ENCODE results near the gene SLC38A9. TPM values are rescaled to one million over a fixed set of nuclear protein-coding genes. Genes with fewer than 3 reads are reported as not detected.

The SLC38A9 gene
- total and polyA plus RNA-seq, 5 donors: 3.2 to 10.5 (median 7.9) TPM

DNA sequence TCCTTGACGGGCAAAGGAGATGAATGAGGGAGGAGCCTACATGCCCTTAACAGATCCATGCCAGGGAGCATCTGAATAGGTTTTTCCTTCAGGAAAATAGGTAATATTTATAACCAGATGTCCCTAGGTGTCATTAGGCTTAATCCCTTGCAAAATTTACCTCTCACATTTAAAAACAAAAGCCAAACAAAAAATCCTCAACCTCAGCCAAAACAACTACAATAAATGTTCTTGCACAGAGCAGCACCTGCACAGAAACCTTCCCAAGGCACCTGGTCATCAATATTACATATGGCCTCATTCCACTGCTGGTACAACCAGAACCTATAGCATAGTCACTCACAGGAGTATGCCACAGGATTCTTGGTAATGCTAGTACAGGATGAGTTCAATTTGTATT, 30.1 kb downstream of the SLC38A9 start:
- Histone ChIP-seq H3K27ac (ENCODE audit: low read length) (no peak overlapping the region), H3K27me3 (ENCODE audit: control insufficient read depth, insufficient read depth) (no peaks in the 10 kb centered on the region), H3K4me3 (ENCODE audit: low read length) (no peak overlapping the region), H3K9me3 (ENCODE audit: control insufficient read depth, low read length) (no peaks in the 10 kb centered on the region), H3K4me1 (ENCODE audit: control insufficient read depth, insufficient read depth, low read length) (peaks cover 4% of the 10 kb centered on the region)
- WGBS: 90% methylated on average over 1 of the region's 1 CpG
- DNase-seq (no peak), ATAC-seq (no peak)
- intact Hi-C loops (cut with DNase I): loop anchor here in 1 of 4 donors (10.0 kb wide), 2 partner anchors 57 to 157 kb away; no protein-coding TSS in a partner anchor

DNA sequence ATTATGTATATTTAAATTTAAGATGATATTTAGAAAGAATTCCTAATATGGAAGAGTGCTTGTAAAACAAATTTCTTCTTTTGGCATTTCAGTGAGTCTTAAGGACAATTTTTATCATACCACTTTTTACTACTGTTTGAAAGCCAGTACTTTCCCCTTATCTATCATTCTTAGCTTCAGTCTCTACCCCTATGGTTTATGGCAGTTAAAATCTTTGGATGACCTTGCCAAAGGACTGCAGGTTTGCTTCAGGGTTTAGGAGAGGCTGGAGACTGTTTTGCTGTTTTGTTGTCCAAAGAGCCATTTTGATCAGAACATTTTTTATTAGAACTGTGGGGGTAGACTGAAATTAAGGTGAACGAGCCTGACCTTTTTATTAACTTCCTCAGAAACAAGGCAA, 30.8 kb downstream of the SLC38A9 start:
- no peaks in the 10 kb centered on the region for H3K27me3 ChIP-seq (ENCODE audit: control insufficient read depth, insufficient read depth)
- 86% methylated on average over 1 of the region's 1 CpG for WGBS
- no peak overlapping the region for H3K27ac ChIP-seq (ENCODE audit: low read length)
- no peak overlapping the region for H3K4me3 ChIP-seq (ENCODE audit: low read length)
- no peaks in the 10 kb centered on the region for H3K9me3 ChIP-seq (ENCODE audit: control insufficient read depth, low read length)
- ATAC-seq: no peak
- H3K4me1 ChIP-seq (ENCODE audit: control insufficient read depth, insufficient read depth, low read length): peaks cover 4% of the 10 kb centered on the region
- no peak for DNase-seq
- intact Hi-C loops (cut with DNase I): loop anchor here in 1 of 4 donors (10.0 kb wide), 2 partner anchors 56 to 156 kb away; no protein-coding TSS in a partner anchor

DNA sequence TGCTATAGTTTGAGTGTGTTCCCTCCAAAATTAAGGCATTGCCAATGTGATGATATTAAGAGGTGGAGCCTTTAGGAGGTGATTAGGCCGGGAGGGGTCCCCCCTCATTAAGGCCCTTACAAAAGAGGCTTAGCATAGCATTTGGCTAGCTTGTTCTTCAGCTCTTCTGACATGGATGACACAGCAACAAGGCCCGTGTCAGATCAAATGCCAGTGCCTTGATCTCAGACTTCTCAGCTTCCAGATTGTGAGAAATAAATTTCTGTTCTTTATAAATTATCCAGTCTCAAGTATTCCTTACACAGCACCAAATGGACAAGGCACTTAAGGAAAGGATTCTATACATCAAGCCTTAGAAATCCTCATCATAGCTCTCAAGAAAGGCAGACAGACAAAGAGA, 31.8 kb downstream of the SLC38A9 start:
- peak; percentile 49 to 66 for ATAC-seq

DNA sequence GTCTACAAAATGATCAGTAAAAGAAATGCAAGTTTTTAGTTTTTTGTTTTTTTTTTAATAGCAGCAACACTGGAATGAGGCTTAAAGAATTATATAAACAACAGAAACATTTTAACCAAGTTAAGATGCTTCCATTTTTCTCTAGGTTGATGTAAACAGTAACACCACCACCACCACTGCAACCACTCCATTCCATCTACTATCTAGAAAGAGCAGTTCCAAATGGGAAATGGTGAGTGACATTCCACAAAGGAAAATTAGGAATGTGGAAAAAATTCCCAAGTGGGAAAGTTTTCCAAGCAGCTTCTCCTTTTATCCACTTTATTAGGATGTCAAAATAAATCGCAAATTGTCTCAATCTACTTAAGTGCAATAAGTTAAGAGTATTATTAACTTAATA, 32.6 kb downstream of the SLC38A9 start:
- H3K27ac ChIP-seq (ENCODE audit: low read length): no peak overlapping the region
- H3K4me3 ChIP-seq (ENCODE audit: low read length): no peak overlapping the region
- no peaks in the 10 kb centered on the region for H3K27me3 ChIP-seq (ENCODE audit: control insufficient read depth, insufficient read depth)
- H3K9me3 ChIP-seq (ENCODE audit: control insufficient read depth, low read length): no peaks in the 10 kb centered on the region
- DNase-seq (no peak), ATAC-seq (no peak)
- peaks cover 4% of the 10 kb centered on the region for H3K4me1 ChIP-seq (ENCODE audit: control insufficient read depth, insufficient read depth, low read length)
- intact Hi-C loops (cut with DNase I): no loop called here
- WGBS: 37% methylated on average over 1 of the region's 1 CpG

More for the DNA sequence above, 31.8 kb downstream of the SLC38A9 start:
- intact Hi-C loops (cut with DNase I): loop anchor here in 1 of 4 donors (10.0 kb wide), 2 partner anchors 56 to 156 kb away; no protein-coding TSS in a partner anchor
- Histone ChIP-seq H3K27ac (ENCODE audit: low read length) (no peak overlapping the region), H3K9me3 (ENCODE audit: control insufficient read depth, low read length) (no peaks in the 10 kb centered on the region), H3K27me3 (ENCODE audit: control insufficient read depth, insufficient read depth) (no peaks in the 10 kb centered on the region), H3K4me3 (ENCODE audit: low read length) (no peak overlapping the region), H3K4me1 (ENCODE audit: control insufficient read depth, insufficient read depth, low read length) (peaks cover 4% of the 10 kb centered on the region)
- 45% methylated on average over 2 of the region's 2 CpGs for WGBS
- no peak for DNase-seq

DNA sequence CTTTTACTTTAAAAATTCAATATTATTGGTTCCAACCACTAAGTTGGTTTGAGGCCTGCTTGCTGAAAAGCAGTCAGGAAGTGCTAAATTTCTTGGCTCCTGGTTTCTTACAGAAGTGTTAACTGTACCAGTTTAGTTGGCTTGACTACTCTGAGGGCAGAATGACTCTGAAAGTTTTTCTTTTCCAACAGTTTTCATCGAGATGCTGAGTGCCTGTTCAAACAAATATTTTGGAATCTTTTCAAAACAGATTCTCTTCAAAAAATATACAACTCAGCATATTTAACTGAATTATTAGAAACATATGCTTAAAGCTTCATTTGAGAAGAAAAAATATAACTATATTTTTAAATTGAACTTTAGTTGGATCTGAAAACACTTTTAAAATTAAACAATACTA, 37.0 kb downstream of the SLC38A9 start:
- peak in 1 of 2 donors; percentile 53 for ATAC-seq
- 20% methylated on average over 1 of the region's 1 CpG for WGBS
- intact Hi-C loops (cut with DNase I): no loop called here

DNA sequence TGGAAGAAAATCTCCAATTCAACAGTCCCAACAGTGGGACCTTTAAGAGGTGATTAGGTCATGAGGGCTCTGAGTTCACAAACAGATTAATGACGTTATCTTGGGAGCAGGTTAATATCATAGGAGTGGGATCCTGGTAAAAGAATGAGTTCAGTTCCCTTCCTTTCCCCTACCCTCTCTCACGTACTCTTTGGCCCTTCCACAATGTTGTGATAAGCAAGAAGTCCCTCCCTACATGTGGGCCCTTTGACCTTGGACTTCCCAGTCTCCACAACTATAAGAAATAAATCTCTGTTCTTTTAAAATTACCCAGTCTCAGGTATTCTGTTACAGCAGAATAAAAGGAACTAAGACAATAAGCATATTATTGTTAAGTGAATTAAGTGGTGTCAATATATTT, 37.8 kb downstream of the SLC38A9 start:
- no peaks in the 10 kb centered on the region for H3K9me3 ChIP-seq (ENCODE audit: control insufficient read depth, low read length)
- H3K4me1 ChIP-seq (ENCODE audit: control insufficient read depth, insufficient read depth, low read length): no peaks in the 10 kb centered on the region
- no peak for DNase-seq
- intact Hi-C loops (cut with DNase I): no loop called here
- H3K4me3 ChIP-seq (ENCODE audit: low read length): no peak overlapping the region
- H3K27ac ChIP-seq (ENCODE audit: low read length): no peak overlapping the region
- peak in 1 of 2 donors; percentile 75 for ATAC-seq
- H3K27me3 ChIP-seq (ENCODE audit: control insufficient read depth, insufficient read depth): no peaks in the 10 kb centered on the region
- 51% methylated on average over 2 of the region's 2 CpGs for WGBS

More for the DNA sequence above, 37.0 kb downstream of the SLC38A9 start:
- Histone ChIP-seq H3K9me3 (ENCODE audit: control insufficient read depth, low read length) (no peaks in the 10 kb centered on the region), H3K4me1 (ENCODE audit: control insufficient read depth, insufficient read depth, low read length) (no peaks in the 10 kb centered on the region), H3K4me3 (ENCODE audit: low read length) (no peak overlapping the region), H3K27me3 (ENCODE audit: control insufficient read depth, insufficient read depth) (no peaks in the 10 kb centered on the region), H3K27ac (ENCODE audit: low read length) (no peak overlapping the region)
- DNase-seq: no peak

DNA sequence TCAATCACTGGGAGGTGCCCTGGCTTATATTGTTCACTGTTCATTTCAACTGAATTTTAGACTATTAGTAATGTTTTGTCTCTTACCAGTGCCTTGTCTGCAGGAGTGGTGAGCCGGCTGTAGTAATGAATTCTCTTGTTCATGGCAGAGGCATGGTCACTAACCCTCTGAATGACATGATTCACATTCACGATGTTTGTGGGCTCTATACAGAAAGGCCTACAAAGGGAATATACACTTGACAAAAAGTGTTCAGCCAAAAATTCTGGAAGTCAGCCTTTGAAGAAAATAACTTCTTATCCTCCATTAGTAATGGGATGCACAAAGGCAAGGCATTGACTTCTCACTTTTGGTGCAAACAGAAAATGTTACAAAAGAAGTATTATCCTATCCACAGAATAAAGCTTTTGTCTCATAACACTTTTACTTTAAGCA, 39.6 kb downstream of the SLC38A9 start:
- 77% methylated on average over 2 of the region's 2 CpGs for WGBS
- intact Hi-C loops (cut with DNase I): no loop called here
- H3K4me1 ChIP-seq (ENCODE audit: control insufficient read depth, insufficient read depth, low read length): no peaks in the 10 kb centered on the region
- no peaks in the 10 kb centered on the region for H3K27me3 ChIP-seq (ENCODE audit: control insufficient read depth, insufficient read depth)
- no peak overlapping the region for H3K27ac ChIP-seq (ENCODE audit: low read length)
- no peaks in the 10 kb centered on the region for H3K9me3 ChIP-seq (ENCODE audit: control insufficient read depth, low read length)
- no peak overlapping the region for H3K4me3 ChIP-seq (ENCODE audit: low read length)
- peak in 1 of 2 donors; percentile 41 for ATAC-seq
- no peak for DNase-seq

DNA sequence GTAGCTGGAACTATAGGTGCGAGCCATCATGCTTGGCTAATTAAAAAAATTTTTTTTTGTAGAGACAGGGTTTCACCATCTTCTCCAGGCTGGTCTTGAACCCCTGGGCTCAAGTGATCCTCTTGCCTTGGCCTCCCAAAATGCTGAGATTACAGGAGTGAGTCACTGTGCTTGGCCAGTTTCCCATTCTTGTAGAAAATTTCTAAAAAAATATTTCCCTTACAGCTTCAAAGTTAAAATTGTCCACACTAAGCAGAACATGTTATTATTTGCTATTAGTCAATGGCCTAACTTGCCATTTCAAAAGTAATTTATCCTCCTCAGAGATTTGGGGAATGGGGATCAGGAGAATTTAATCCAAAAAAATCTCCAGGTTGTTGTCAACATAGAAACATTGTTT, 40.1 kb downstream of the SLC38A9 start:
- intact Hi-C loops (cut with DNase I): no loop called here
- ATAC-seq: no peak
- no peak overlapping the region for H3K27ac ChIP-seq (ENCODE audit: low read length)

DNA sequence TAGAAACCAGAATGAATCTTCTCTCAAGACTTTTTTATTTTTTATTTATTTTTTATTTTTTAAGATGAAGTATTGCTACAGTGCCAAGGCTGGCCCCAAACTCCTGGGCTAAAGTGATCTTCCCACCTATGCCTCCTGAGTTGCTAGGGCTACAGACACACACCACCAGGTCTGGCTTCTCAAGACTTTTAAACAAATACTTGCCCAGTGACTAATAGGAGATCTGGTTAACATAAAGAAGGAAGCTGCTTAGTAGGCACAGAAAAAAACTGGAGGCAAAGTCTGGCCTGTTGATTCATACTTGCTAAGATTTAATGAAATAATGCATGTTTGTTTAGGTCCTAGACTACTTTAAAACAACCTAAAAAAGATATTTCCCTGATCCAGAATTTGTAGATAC, 43.8 kb downstream of the SLC38A9 start:
- no peaks in the 10 kb centered on the region for H3K27me3 ChIP-seq (ENCODE audit: control insufficient read depth, insufficient read depth)
- no peak for DNase-seq
- intact Hi-C loops (cut with DNase I): no loop called here
- no peak overlapping the region for H3K4me3 ChIP-seq (ENCODE audit: low read length)
- H3K9me3 ChIP-seq (ENCODE audit: control insufficient read depth, low read length): no peaks in the 10 kb centered on the region
- no peak for ATAC-seq
- H3K4me1 ChIP-seq (ENCODE audit: control insufficient read depth, insufficient read depth, low read length): peaks cover 2% of the 10 kb centered on the region
- no peak overlapping the region for H3K27ac ChIP-seq (ENCODE audit: low read length)

More for the DNA sequence above, 40.1 kb downstream of the SLC38A9 start:
- no peak for DNase-seq
- Histone ChIP-seq H3K4me3 (ENCODE audit: low read length) (no peak overlapping the region), H3K9me3 (ENCODE audit: control insufficient read depth, low read length) (no peaks in the 10 kb centered on the region), H3K27me3 (ENCODE audit: control insufficient read depth, insufficient read depth) (no peaks in the 10 kb centered on the region), H3K4me1 (ENCODE audit: control insufficient read depth, insufficient read depth, low read length) (no peaks in the 10 kb centered on the region)
- 98% methylated on average over 1 of the region's 1 CpG for WGBS

DNA sequence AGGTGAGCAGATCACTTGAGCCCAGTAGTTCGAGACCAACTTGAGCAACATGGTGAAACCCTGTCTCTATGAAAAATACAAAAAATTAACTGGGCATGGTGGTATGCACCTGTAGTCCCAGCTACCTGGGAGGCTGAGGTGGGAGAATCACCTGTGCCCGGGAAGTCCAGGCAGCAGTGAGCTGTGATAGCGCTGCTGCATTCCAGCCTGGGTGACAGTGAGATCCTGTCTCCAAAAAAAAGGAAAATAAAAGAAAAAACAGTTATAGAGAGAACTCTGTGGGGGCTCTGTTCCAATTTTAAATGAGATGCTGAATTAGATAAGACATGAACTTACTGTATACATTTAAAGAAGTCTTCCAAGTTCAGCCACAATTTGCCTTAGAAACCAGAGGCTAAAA, 44.2 kb downstream of the SLC38A9 start:
- no peak for ATAC-seq
- no peaks in the 10 kb centered on the region for H3K9me3 ChIP-seq (ENCODE audit: control insufficient read depth, low read length)
- H3K4me1 ChIP-seq (ENCODE audit: control insufficient read depth, insufficient read depth, low read length): peaks cover 2% of the 10 kb centered on the region
- WGBS: over 99% methylated on average over 3 of the region's 3 CpGs
- no peak overlapping the region for H3K4me3 ChIP-seq (ENCODE audit: low read length)
- intact Hi-C loops (cut with DNase I): no loop called here
- H3K27me3 ChIP-seq (ENCODE audit: control insufficient read depth, insufficient read depth): no peaks in the 10 kb centered on the region
- DNase-seq: no peak
- H3K27ac ChIP-seq (ENCODE audit: low read length): no peak overlapping the region

DNA sequence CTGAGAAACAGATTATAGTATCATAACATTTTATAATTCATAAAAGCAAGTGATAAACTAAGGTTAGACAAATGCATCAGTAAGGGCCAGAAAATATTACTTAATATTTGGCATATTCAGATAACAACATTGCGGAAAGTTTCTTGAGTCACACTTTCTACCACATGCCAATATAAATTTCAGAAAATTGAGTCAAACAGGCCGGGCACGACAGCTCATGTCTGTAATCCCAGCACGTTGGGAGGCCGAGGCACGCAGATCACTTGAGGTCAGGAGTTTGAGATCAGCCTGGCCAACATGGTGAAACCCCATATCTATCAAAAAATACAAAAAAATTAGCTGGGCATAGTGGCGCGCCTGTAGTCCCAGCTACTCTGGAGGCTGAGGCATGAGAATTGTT, 47.1 kb downstream of the SLC38A9 start:
- Histone ChIP-seq H3K4me3 (ENCODE audit: low read length) (no peak overlapping the region), H3K27ac (ENCODE audit: low read length) (no peak overlapping the region), H3K27me3 (ENCODE audit: control insufficient read depth, insufficient read depth) (no peaks in the 10 kb centered on the region), H3K9me3 (ENCODE audit: control insufficient read depth, low read length) (no peaks in the 10 kb centered on the region), H3K4me1 (ENCODE audit: control insufficient read depth, insufficient read depth, low read length) (peaks cover 2% of the 10 kb centered on the region)
- ATAC-seq (peak; percentile 58 to 69), DNase-seq (peak; percentile 43 to 78 (median 63))
- intact Hi-C loops (cut with DNase I): no loop called here
- WGBS: 67% methylated on average over 8 of the region's 8 CpGs

DNA sequence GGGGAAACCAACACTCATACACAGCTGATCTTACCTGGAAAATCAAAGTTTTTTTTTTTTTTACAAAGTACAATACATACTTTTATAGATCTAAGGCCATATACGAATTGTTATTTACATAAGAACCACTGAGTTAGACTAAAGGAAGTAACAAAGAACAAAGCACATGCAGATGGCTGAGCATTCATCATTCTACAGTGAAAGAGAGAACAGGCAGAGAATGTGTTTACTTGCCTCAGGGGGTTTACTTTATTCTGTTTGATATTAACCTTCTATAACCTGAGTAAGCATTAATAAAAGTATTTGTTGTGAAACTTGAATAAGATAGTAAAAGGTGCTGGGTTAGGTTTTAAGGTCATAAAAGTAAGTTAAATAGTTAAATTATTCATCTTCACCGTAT, 54.7 kb downstream of the SLC38A9 start:
- ATAC-seq (no peak), DNase-seq (no peak)
- Histone ChIP-seq H3K4me3 (ENCODE audit: low read length) (no peak overlapping the region), H3K27me3 (ENCODE audit: control insufficient read depth, insufficient read depth) (no peaks in the 10 kb centered on the region), H3K4me1 (ENCODE audit: control insufficient read depth, insufficient read depth, low read length) (no peaks in the 10 kb centered on the region), H3K27ac (ENCODE audit: low read length) (no peak overlapping the region), H3K9me3 (ENCODE audit: control insufficient read depth, low read length) (no peaks in the 10 kb centered on the region)
- intact Hi-C loops (cut with DNase I): no loop called here
- WGBS: 78% methylated on average over 2 of the region's 2 CpGs
